Psoas muscle (tissue), 8 donors: Measurements from ENCODE around the gene CAMK2B. TPM values are rescaled to one million over a fixed set of nuclear protein-coding genes. Genes with fewer than 3 reads are reported as not detected.

Source experiments
- ATAC-seq, 4 donors: fragments of 200-7000 bp; cut with Tn5 transposase; one replicate each; pipeline ENCODE4 v1.9.1; 2020; ENCODE audit warnings: moderate library complexity in 3 of 4, mild to moderate bottlenecking in 2 of 4
- DNase-seq, 2 donors: peaks; one replicate each; pipeline ENCODE4 v3.0.0-alpha.2; 2020
- H3K27ac ChIP-seq: fragments of 200-600 bp; one replicate; pipeline ENCODE4 v1.8.0; 2022
- H3K27me3 ChIP-seq, 3 donors: fragments of 200-600 bp in 1 of 3; one replicate each; pipeline versions ENCODE4 v1.6.1 to v1.8.0; 2013 to 2022; ENCODE audit warnings: low read length in 2 of 3, mild to moderate bottlenecking in 2 of 3, moderate library complexity in 1 of 3; ENCODE audit not compliant: insufficient read depth in 3 of 3
- H3K36me3 ChIP-seq, 2 donors: fragments of 200-600 bp in 1 of 2; one replicate each; pipeline versions ENCODE4 v1.6.1 to v1.8.0; 2013 to 2022; ENCODE audit warnings: low read depth in 1 of 2, mild to moderate bottlenecking in 1 of 2, moderate library complexity in 1 of 2; ENCODE audit not compliant: insufficient read depth in 1 of 2
- H3K4me1 ChIP-seq: fragments of 200-600 bp; one replicate; pipeline ENCODE4 v1.8.0; 2022
- H3K4me3 ChIP-seq: fragments of 200-600 bp; one replicate; pipeline ENCODE4 v1.8.0; 2022; ENCODE audit warnings: mild to moderate bottlenecking
- H3K9me3 ChIP-seq: fragments of 200-600 bp; one replicate; pipeline ENCODE4 v1.8.0; 2022
- CTCF ChIP-seq: fragments of 200-600 bp; IDR thresholded peaks from one replicate; pipeline ENCODE4 v1.8.0; 2022; ENCODE audit warnings: antibody characterized with exemption
- WGBS, 3 donors: extraction: QIAGEN DNeasy Blood & Tissue Kit; methylation state at CpG; one replicate each; pipeline versions ENCODE4 v1.1.6 to v1.1.7; 2013; 5-methylcytosine and 5-hydroxymethylcytosine counted together
- intact Hi-C, 2 donors: fragments of 100-400 bp; cut with DNase I; formaldehyde crosslinking; loops; one replicate each; pipeline versions ENCODE4 v1.11.0 to v1.14.2; 2022
- polyA plus RNA-seq, 3 donors: library from polyadenylated mRNA; stranded (reverse); fragments of 200-250 nt; gene quantifications; one replicate each; pipeline ENCODE4 v1.2.3, GENCODE V29; 2013
- total RNA-seq, 4 donors: library from RNA; stranded (reverse); fragmentation: NEBNext Ultra II Directional in 2 of 4; extraction: Animal tissue kit (Norgen Biotek cat#: 25700) in 2 of 4; gene quantifications; one replicate each; pipeline versions ENCODE4 v1.2.1 to v1.2.4, GENCODE V29; 2021 to 2023
- donor health status: healthy with polysubstance abuse.
- donor health status: DM: no; HTN: no; CAD: no; lungs with moderate emphysema.
- donor health status: Bipolar disorder and iron deficiency.
- donor health status: healthy.
- donor health status: DM: yes; HTN: yes; CAD: no.
- donor health status: DM: no; HTN: no; CAD: no.
- donor health status: DM: no; HTN: no; CAD: no.
- donor health status: DM: yes; HTN: yes; CAD: no.

Gene CAMK2B
- total and polyA plus RNA-seq, 7 donors = 14.5 to 81.4 (median 50.0) TPM

GRCh38 chr7:44232901-44233715, 92.3 kb downstream of the CAMK2B start:
- no peak for TF ChIP-seq CTCF
- ATAC-seq = no peak
- no peak for DNase-seq
- Histone ChIP-seq H3K4me1 (no peaks in the 10 kb centered on the region), H3K27ac (no peak overlapping the region), H3K36me3 (peaks cover 0 to 8% of the 10 kb centered on the region in 2 donors), H3K4me3 (no peak overlapping the region), H3K27me3 (no peaks in the 10 kb centered on the region), H3K9me3 (no peaks in the 10 kb centered on the region)
- intact Hi-C loops = no loop called here
- WGBS, 3 donors = 77 to 84% (median 81%) methylated on average over 22 of the region's 22 CpGs

- no peak overlapping the region for H3K27ac ChIP-seq
- no peak overlapping the region for H3K4me3 ChIP-seq
- WGBS, 3 donors = 84 to 88% (median 84%) methylated on average over 13 of the region's 13 CpGs
- intact Hi-C loops = no loop called here
- DNase-seq = no peak
- no peaks in the 10 kb centered on the region for H3K9me3 ChIP-seq
- no peak for TF ChIP-seq CTCF
- H3K36me3 ChIP-seq = peaks cover 0 to 8% of the 10 kb centered on the region in 2 donors
- H3K27me3 ChIP-seq = no peaks in the 10 kb centered on the region
- no peaks in the 10 kb centered on the region for H3K4me1 ChIP-seq
- ATAC-seq = no peak
Observed at GRCh38 chr7:44232396-44232795, 93.0 kb downstream of the CAMK2B start.

GRCh38 chr7:44231088-44231487, 94.3 kb downstream of the CAMK2B start:
- H3K9me3 ChIP-seq = no peaks in the 10 kb centered on the region
- TF ChIP-seq CTCF = no peak
- H3K4me1 ChIP-seq = peaks cover under 1% of the 10 kb centered on the region
- no peak overlapping the region for H3K4me3 ChIP-seq
- 81 to 88% (median 81%) methylated on average over 11 to 12 of the region's 12 CpGs for WGBS, 3 donors
- intact Hi-C loops = no loop called here
- H3K27me3 ChIP-seq = no peaks in the 10 kb centered on the region
- H3K36me3 ChIP-seq = peaks cover 0 to 8% of the 10 kb centered on the region in 2 donors
- ATAC-seq = no peak
- no peak for DNase-seq
- H3K27ac ChIP-seq = no peak overlapping the region

- Histone ChIP-seq H3K27me3 (no peaks in the 10 kb centered on the region), H3K4me1 (peaks cover 8% of the 10 kb centered on the region), H3K27ac (no peak overlapping the region), H3K36me3 (peaks cover 0 to 8% of the 10 kb centered on the region in 2 donors), H3K4me3 (no peak overlapping the region), H3K9me3 (no peaks in the 10 kb centered on the region)
- 83 to 90% (median 88%) methylated on average over 7 of the region's 7 CpGs for WGBS, 3 donors
- no peak for ATAC-seq
- DNase-seq = no peak
- TF ChIP-seq CTCF = no peak
- intact Hi-C loops = no loop called here
Observed at GRCh38 chr7:44230286-44230685, 95.1 kb downstream of the CAMK2B start.
